Heart right ventricle (tissue), 16 donors: ENCODE measurements around the gene OR2T8. TPM values are rescaled to one million over a fixed set of nuclear protein-coding genes. Genes with fewer than 3 reads are reported as not detected.

Source experiments
- ATAC-seq, 8 donors: fragments of 200-7000 bp; cut with Tn5 transposase; one replicate each; pipeline ENCODE4 v1.9.1; 2020; ENCODE audit warnings: mild to moderate bottlenecking in 8 of 8, moderate library complexity in 8 of 8, moderate number of reproducible peaks in 1 of 8
- DNase-seq, 2 donors: peaks; one replicate each; pipeline ENCODE4 v3.0.0-alpha.2; 2020
- H3K27ac ChIP-seq, 10 donors: fragments of 200-600 bp; sonication (generic) in 2 of 10; one replicate each; pipeline versions ENCODE4 v1.5.0 to v1.8.0; 2020 to 2022; ENCODE audit warnings: mild to moderate bottlenecking in 3 of 10
- H3K27me3 ChIP-seq, 7 donors: fragments of 200-600 bp; one replicate each; pipeline ENCODE4 v1.8.0; 2021 to 2022; ENCODE audit warnings: mild to moderate bottlenecking in 2 of 7
- H3K36me3 ChIP-seq, 9 donors: fragments of 200-600 bp; sonication (generic) in 1 of 9; one replicate each; pipeline versions ENCODE4 v1.5.0 to v1.8.0; 2020 to 2022; ENCODE audit warnings: mild to moderate bottlenecking in 2 of 9
- H3K4me1 ChIP-seq, 9 donors: fragments of 200-600 bp; sonication (generic) in 1 of 9; one replicate each; pipeline versions ENCODE4 v1.5.0 to v1.8.0; 2020 to 2022; ENCODE audit warnings: mild to moderate bottlenecking in 4 of 9
- H3K4me3 ChIP-seq, 10 donors: fragments of 200-600 bp; sonication (generic) in 2 of 10; one replicate each; pipeline versions ENCODE4 v1.5.0 to v1.8.0; 2020 to 2022; ENCODE audit warnings: mild to moderate bottlenecking in 7 of 10, moderate library complexity in 2 of 10
- H3K9me3 ChIP-seq, 11 donors: fragments of 200-600 bp in 10 of 11; sonication (generic) in 2 of 11; one replicate each; pipeline versions ENCODE4 v1.5.0 to v1.8.0; 2013 to 2022; ENCODE audit warnings: mild to moderate bottlenecking in 2 of 11, control low read depth in 1 of 11, moderate library complexity in 1 of 11
- WGBS, 2 donors: extraction: QIAGEN DNeasy Blood & Tissue Kit; methylation state at CpG; one replicate each; pipeline ENCODE4 v1.1.7; 2013; ENCODE audit warnings: inconsistent platforms in 1 of 2; 5-methylcytosine and 5-hydroxymethylcytosine counted together
- intact Hi-C, 10 donors: fragments of 100-400 bp; cut with DNase I; formaldehyde crosslinking; loops; one replicate each; pipeline versions ENCODE4 v1.11.1 to v1.14.2; 2022
- polyA plus RNA-seq, 2 donors: library from polyadenylated mRNA; stranded (reverse); fragments of 200-250 nt; gene quantifications; one replicate each; pipeline ENCODE4 v1.2.3, GENCODE V29; 2013
- total RNA-seq, 10 donors: library from RNA; stranded (reverse); fragmentation: NEBNext Ultra II Directional in 3 of 10; extraction: Animal tissue kit (Norgen Biotek cat#: 25700) in 3 of 10; gene quantifications; one replicate each; pipeline versions ENCODE4 v1.2.1 to v1.2.4, GENCODE V29; 2021 to 2023
- TF ChIP-seq, protein P1 (sequence below), 9 donors: fragments of 200-600 bp; sonication (generic) in 2 of 9; IDR thresholded peaks; one replicate each; pipeline versions ENCODE4 v1.5.0 to v1.8.0; 2021 to 2022; ENCODE audit warnings: antibody characterized with exemption in 9 of 9, mild to moderate bottlenecking in 5 of 9, moderate library complexity in 1 of 9
- donor health status: Arrhythmogenic right ventricular cardiomyopathy.
- donor health status: ischemic (EF 13 %, LVEDD 7.1; RV severe dilation, severe dysfunction).
- donor health status: healthy with polysubstance abuse.
- donor health status: DM: no; HTN: yes; CAD: no.
- donor health status: DM: no; HTN: no; CAD: no.
- donor health status: ischemic (EF 25% LVEDD 6.9; RV normal size, moderate dysfunction).
- donor health status: ischemic (EF 25% LVEDD 5.7; RV mildly dilated, moderate dysfunction).
- donor health status: healthy.
- donor health status: DM: yes; HTN: yes; CAD: no.
- donor health status: Ischemic cardiomyopathy.
- donor health status: ischemic (EF 35%, LVEDD 5.7; RV mildly dilated, moderate dysfunction).
- donor health status: nonischemic (EF 11% LVEDD 7.7; RV severe dilation, severe dysfunction).
- donor health status: DM: yes; HTN: yes; CAD: no.
- donor health status: PGD.
- donor health status: ischemic (EF 29% LVEDD 5.4; RV normal size, mild dysfunction).
- donor health status: nonischemic (EF 23%, LVEDD 6.1; RV moderate dilation, normal function).

OR2T8 gene
- total and polyA plus RNA-seq, 12 donors: not detected

DNA sequence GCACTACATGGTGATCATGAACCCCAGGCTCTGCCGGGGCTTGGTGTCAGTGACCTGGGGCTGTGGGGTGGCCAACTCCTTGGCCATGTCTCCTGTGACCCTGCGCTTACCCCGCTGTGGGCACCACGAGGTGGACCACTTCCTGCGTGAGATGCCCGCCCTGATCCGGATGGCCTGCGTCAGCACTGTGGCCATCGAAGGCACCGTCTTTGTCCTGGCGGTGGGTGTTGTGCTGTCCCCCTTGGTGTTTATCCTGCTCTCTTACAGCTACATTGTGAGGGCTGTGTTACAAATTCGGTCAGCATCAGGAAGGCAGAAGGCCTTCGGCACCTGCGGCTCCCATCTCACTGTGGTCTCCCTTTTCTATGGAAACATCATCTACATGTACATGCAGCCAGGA is 24.1 kb upstream of the OR2T8 start:
- WGBS, 2 donors: 87 to 90% methylated on average over 14 of the region's 14 CpGs
- intact Hi-C loops: no loop called here
- Histone ChIP-seq H3K9me3 (peaks cover 0 to 15% (median 0%) of the 10 kb centered on the region in 11 donors), H3K27me3 (no peaks in the 10 kb centered on the region), H3K4me3 (no peak overlapping the region), H3K27ac (no peak overlapping the region), H3K4me1 (no peaks in the 10 kb centered on the region), H3K36me3 (no peaks in the 10 kb centered on the region)
- no peak for DNase-seq
- TF ChIP-seq, protein P1, sequence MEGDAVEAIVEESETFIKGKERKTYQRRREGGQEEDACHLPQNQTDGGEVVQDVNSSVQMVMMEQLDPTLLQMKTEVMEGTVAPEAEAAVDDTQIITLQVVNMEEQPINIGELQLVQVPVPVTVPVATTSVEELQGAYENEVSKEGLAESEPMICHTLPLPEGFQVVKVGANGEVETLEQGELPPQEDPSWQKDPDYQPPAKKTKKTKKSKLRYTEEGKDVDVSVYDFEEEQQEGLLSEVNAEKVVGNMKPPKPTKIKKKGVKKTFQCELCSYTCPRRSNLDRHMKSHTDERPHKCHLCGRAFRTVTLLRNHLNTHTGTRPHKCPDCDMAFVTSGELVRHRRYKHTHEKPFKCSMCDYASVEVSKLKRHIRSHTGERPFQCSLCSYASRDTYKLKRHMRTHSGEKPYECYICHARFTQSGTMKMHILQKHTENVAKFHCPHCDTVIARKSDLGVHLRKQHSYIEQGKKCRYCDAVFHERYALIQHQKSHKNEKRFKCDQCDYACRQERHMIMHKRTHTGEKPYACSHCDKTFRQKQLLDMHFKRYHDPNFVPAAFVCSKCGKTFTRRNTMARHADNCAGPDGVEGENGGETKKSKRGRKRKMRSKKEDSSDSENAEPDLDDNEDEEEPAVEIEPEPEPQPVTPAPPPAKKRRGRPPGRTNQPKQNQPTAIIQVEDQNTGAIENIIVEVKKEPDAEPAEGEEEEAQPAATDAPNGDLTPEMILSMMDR (IDR thresholded peaks at IDR 0.05): no peak
- peak in 1 of 8 donors; percentile 8 for ATAC-seq

DNA sequence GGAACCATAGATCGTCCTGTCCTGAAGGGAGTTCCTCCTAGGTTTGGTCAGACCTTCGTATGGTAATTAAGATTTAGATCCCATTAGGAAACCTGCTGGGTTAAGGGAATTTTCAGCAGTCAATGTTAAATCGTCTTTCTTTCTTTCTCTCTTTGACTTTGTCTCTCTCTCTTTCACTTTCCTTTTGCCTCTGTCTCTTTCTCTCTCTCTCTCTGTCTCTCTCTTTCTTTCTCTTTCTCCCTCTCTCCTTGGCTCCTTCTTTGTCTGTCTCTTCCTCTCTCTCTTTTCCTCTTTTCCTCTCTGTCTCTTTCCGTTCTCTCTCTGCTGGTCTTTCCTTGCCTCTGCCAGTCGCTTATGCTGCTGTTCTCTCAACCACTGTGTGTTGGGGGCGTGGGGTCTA is 15.9 kb upstream of the OR2T8 start:
- DNase-seq: no peak
- Histone ChIP-seq H3K9me3 (peaks cover 0 to 5% (median 0%) of the 10 kb centered on the region in 11 donors), H3K4me1 (no peaks in the 10 kb centered on the region), H3K27ac (no peak overlapping the region), H3K4me3 (no peak overlapping the region), H3K27me3 (no peaks in the 10 kb centered on the region), H3K36me3 (no peaks in the 10 kb centered on the region)
- ATAC-seq: no peak
- WGBS, 2 donors: 71 to 86% methylated on average over 6 of the region's 6 CpGs
- intact Hi-C loops: no loop called here
- TF ChIP-seq, protein P1 (IDR thresholded peaks at IDR 0.05): no peak

DNA sequence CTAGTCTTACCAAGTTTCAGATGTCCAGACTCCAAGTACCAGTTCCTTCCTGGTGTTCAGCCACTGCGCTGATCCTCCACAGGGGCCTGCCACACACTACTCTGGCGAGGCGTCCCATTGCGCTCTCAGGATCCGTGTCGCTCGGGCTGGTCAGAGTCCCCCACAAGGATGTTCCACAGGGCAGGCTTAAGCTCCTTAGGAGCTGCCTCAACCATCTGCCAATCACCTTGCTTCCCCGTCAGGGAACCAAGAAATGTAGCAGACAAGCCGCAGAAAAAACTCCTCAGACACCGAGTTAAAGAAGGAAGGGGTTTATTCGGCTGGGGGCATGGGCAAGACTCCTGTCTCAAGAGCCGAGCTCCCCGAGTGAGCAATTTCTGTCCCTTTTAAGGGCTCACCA is 14.9 kb upstream of the OR2T8 start:
- peaks cover 0 to 4% (median 0%) of the 10 kb centered on the region in 11 donors for H3K9me3 ChIP-seq
- no peak for DNase-seq
- H3K4me3 ChIP-seq: no peak overlapping the region
- no peaks in the 10 kb centered on the region for H3K36me3 ChIP-seq
- no peak overlapping the region for H3K27ac ChIP-seq
- intact Hi-C loops: no loop called here
- ATAC-seq: no peak
- H3K4me1 ChIP-seq: no peaks in the 10 kb centered on the region
- H3K27me3 ChIP-seq: no peaks in the 10 kb centered on the region
- 89% methylated on average over 13 of the region's 13 CpGs for WGBS, 2 donors
- TF ChIP-seq, protein P1 (IDR thresholded peaks at IDR 0.05): no peak

DNA sequence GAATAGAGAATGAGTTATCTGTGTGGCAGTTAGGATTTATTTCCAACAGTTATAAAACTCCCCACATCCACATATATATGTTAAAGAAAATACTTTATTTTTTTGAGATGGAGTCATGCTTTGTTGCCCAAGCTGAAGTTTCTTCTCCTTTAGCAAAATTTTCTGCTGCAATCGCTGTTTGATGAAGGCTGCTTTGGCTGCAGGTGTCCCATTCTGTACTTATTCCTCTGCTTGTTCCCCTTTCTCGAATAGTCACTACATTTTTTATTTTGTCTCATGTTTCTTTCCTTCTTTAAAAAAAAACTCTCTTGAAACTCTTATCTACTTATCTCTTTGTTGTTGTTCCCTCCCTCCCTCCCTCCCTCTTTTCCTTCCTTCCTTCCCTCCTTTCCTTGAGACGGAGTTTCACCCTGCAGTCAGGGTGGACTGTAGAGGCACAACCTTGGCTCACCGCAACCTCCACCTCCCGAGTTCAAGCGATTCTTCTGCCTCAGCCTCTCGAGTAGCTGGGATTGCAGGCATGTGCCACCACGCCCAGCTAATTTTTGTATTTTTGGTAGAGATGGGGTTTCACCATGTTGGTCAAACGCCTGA is 14.0 kb upstream of the OR2T8 start:
- Histone ChIP-seq H3K9me3 (peaks cover 0 to 4% (median 0%) of the 10 kb centered on the region in 11 donors), H3K27ac (no peak overlapping the region), H3K4me3 (peak overlapping the region in 5 of 10 donors; percentile 27 to 46 (median 35)), H3K4me1 (no peaks in the 10 kb centered on the region), H3K27me3 (no peaks in the 10 kb centered on the region), H3K36me3 (no peaks in the 10 kb centered on the region)
- TF ChIP-seq, protein P1 (IDR thresholded peaks at IDR 0.05): no peak
- no peak for ATAC-seq
- intact Hi-C loops: no loop called here
- WGBS, 2 donors: 69 to 80% methylated on average over 9 of the region's 9 CpGs
- no peak for DNase-seq
